Left lung (tissue), 10 donors: ENCODE measurements around the gene ATP9A. TPM values are rescaled to one million over a fixed set of nuclear protein-coding genes. Genes with fewer than 3 reads are reported as not detected.

Experiments
- ATAC-seq: fragments of 200-7000 bp; cut with Tn5 transposase; one replicate; pipeline ENCODE4 v1.9.1; 2020; ENCODE audit warnings: moderate library complexity
- DNase-seq, 4 donors: peaks; one replicate each; pipeline ENCODE4 v3.0.0-alpha.2; 2013 to 2020
- H3K27ac ChIP-seq, 2 donors: fragments of 200-600 bp; sonication (generic) in 1 of 2; one replicate each; pipeline versions ENCODE4 v1.5.0 to v1.8.0; 2020 to 2021
- H3K27me3 ChIP-seq, 2 donors: fragments of 200-600 bp; sonication (generic) in 1 of 2; one replicate each; pipeline versions ENCODE4 v1.5.0 to v1.8.0; 2020 to 2021
- H3K36me3 ChIP-seq, 2 donors: fragments of 200-600 bp; sonication (generic) in 1 of 2; one replicate each; pipeline versions ENCODE4 v1.5.0 to v1.8.0; 2020 to 2021
- H3K4me1 ChIP-seq, 2 donors: fragments of 200-600 bp; one replicate each; pipeline ENCODE4 v1.8.0; 2021
- H3K4me3 ChIP-seq, 2 donors: fragments of 200-600 bp; sonication (generic) in 1 of 2; one replicate each; pipeline versions ENCODE4 v1.5.0 to v1.8.0; 2020 to 2021; ENCODE audit warnings: mild to moderate bottlenecking in 1 of 2
- H3K9me3 ChIP-seq, 2 donors: fragments of 200-600 bp; sonication (generic) in 1 of 2; one replicate each; pipeline versions ENCODE4 v1.5.0 to v1.8.0; 2020 to 2021
- CTCF ChIP-seq, 2 donors: fragments of 200-600 bp; sonication (generic) in 1 of 2; IDR thresholded peaks; one replicate each; pipeline versions ENCODE4 v1.5.0 to v1.8.0; 2021; ENCODE audit warnings: antibody characterized with exemption in 2 of 2
- intact Hi-C, 2 donors: fragments of 100-400 bp; cut with DNase I; formaldehyde crosslinking; loops; one replicate each; pipeline versions ENCODE4 v1.11.2 to v1.14.2; 2022
- polyA plus RNA-seq, 6 donors: library from polyadenylated mRNA; unstranded; fragments of 120-200 nt; gene quantifications; one replicate each; pipeline ENCODE4 v1.2.1, GENCODE V29; 2013; ENCODE audit not compliant: insufficient read length in 6 of 6
- total RNA-seq, 2 donors: library from RNA; stranded (reverse); fragmentation: NEBNext Ultra II Directional; extraction: Animal tissue kit (Norgen Biotek cat#: 25700); gene quantifications; one replicate each; pipeline ENCODE4 v1.2.1, GENCODE V29; 2021
- donor health status: DM: no; HTN: yes; CAD: no.
- donor health status: DM: no; HTN: no; CAD: no.

The ATP9A gene
- total and polyA plus RNA-seq, 8 donors = 15.3 to 59.7 (median 50.4) TPM

- no peaks in the 10 kb centered on the region for H3K27me3 ChIP-seq
- no peak overlapping the region for H3K27ac ChIP-seq
- no peak overlapping the region for H3K4me3 ChIP-seq
- no peaks in the 10 kb centered on the region for H3K4me1 ChIP-seq
- H3K9me3 ChIP-seq = no peaks in the 10 kb centered on the region
- no peak for TF ChIP-seq CTCF (IDR thresholded peaks at IDR 0.05)
- intact Hi-C loops = no loop called here
- no peak for ATAC-seq
- no peak for DNase-seq
- H3K36me3 ChIP-seq = peaks cover 0 to 3% of the 10 kb centered on the region in 2 donors
Measured at GRCh38 chr20:51715856-51716185, 52.4 kb downstream of the ATP9A start.

GRCh38 chr20:51715163-51715855 is 52.9 kb downstream of the ATP9A start:
- DNase-seq = no peak
- TF ChIP-seq CTCF (IDR thresholded peaks at IDR 0.05) = no peak
- no peak for ATAC-seq
- Histone ChIP-seq H3K4me3 (no peak overlapping the region), H3K4me1 (no peaks in the 10 kb centered on the region), H3K27ac (no peak overlapping the region), H3K36me3 (peaks cover 0 to 3% of the 10 kb centered on the region in 2 donors), H3K9me3 (no peaks in the 10 kb centered on the region), H3K27me3 (no peaks in the 10 kb centered on the region)
- intact Hi-C loops = no loop called here

GRCh38 chr20:51713213-51713598 is 55.0 kb downstream of the ATP9A start:
- Histone ChIP-seq H3K9me3 (no peaks in the 10 kb centered on the region), H3K36me3 (peaks cover 0 to 7% of the 10 kb centered on the region in 2 donors), H3K27ac (no peak overlapping the region), H3K27me3 (no peaks in the 10 kb centered on the region), H3K4me3 (no peak overlapping the region), H3K4me1 (no peaks in the 10 kb centered on the region)
- intact Hi-C loops = no loop called here
- no peak for DNase-seq
- no peak for TF ChIP-seq CTCF (IDR thresholded peaks at IDR 0.05)
- no peak for ATAC-seq

GRCh38 chr20:51712501-51713212 is 55.5 kb downstream of the ATP9A start:
- no peak overlapping the region for H3K27ac ChIP-seq
- intact Hi-C loops = no loop called here
- DNase-seq (no peak), ATAC-seq (no peak)
- no peak overlapping the region for H3K4me3 ChIP-seq
- H3K4me1 ChIP-seq = no peaks in the 10 kb centered on the region
- H3K27me3 ChIP-seq = no peaks in the 10 kb centered on the region
- peak in 1 of 2 donors; percentile 8 for TF ChIP-seq CTCF (IDR thresholded peaks at IDR 0.05)
- H3K9me3 ChIP-seq = no peaks in the 10 kb centered on the region
- peaks cover 0 to 7% of the 10 kb centered on the region in 2 donors for H3K36me3 ChIP-seq

- H3K4me3 ChIP-seq = no peak overlapping the region
- no peaks in the 10 kb centered on the region for H3K9me3 ChIP-seq
- no peak overlapping the region for H3K27ac ChIP-seq
- intact Hi-C loops = no loop called here
- H3K36me3 ChIP-seq = peaks cover 0 to 7% of the 10 kb centered on the region in 2 donors
- ATAC-seq (no peak), DNase-seq (no peak)
- no peaks in the 10 kb centered on the region for H3K27me3 ChIP-seq
- TF ChIP-seq CTCF (IDR thresholded peaks at IDR 0.05) = no peak
- no peaks in the 10 kb centered on the region for H3K4me1 ChIP-seq
Measured at GRCh38 chr20:51711426-51711825, 56.8 kb downstream of the ATP9A start.
